HG02588 (cell line): ENCODE data around the gene UGT1A10.

ENCODE experiments used
- ATAC-seq: cut with Tn5 transposase; IDR thresholded peaks from one replicate; pipeline ENCODE4 v1.9.1; 2021; ENCODE audit warnings: mild to moderate bottlenecking, moderate library complexity; ENCODE audit not compliant: unreplicated experiment

Gene UGT1A10

DNA sequence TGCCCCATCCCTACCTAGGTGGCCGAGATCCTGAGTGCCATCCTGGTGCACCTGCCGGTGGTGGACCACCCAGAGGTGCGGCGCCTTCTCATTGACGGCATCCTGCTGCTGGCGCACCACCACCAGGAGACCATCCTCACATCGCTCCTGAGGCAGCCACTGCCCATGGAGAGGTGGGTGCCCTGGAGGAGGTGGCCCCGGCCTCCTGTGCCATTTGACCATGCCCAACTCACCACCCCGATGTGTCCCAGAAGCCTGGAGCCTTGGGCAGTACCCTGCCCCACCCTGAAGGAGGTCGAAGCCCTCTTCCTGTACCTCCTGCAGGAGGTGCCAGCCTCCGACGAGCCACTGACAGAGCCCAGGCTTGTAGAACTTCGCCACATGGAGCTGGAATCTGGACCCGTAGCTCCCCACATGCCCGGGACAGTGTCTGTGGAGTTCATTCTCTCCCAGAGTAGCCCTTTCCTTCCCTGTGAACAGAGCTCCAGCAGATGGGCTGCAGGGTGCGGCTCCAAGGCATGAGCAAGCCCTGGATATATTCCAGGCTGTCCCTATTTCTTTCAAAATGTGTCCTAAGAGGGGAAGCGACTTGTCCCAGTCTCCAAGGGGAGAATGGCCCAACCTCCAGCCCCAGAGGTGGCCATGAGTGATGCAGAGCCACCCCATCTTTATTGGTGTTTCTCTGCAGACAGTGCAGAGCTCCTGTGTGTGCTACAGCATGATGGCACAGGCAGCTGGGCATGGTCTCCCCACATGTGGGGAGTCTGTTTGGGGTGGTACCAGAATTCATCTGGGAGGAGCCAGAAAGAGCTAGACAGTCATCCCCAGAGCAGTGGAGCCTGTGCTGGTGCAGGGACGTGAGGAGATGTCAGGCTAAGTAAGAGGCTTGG is 183.9 kb downstream of the UGT1A10 start:
- no peak for ATAC-seq

DNA sequence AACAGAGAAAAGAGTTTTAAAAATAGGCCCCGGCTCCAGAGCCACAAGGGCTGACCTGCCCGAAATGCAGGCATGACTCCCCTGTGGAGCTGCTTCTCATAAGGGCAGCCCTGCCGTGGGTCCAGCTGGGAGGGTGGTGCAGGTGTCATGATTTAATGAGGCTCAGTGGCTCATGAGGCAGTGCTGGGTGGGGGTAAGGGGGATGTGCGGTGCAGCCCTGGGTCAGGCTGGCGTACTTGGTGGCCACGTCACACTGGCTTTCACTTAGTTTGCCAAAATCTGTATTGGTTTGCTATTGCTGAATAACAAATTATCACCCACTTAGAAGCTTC is 184.5 kb downstream of the UGT1A10 start:
- no peak for ATAC-seq

DNA sequence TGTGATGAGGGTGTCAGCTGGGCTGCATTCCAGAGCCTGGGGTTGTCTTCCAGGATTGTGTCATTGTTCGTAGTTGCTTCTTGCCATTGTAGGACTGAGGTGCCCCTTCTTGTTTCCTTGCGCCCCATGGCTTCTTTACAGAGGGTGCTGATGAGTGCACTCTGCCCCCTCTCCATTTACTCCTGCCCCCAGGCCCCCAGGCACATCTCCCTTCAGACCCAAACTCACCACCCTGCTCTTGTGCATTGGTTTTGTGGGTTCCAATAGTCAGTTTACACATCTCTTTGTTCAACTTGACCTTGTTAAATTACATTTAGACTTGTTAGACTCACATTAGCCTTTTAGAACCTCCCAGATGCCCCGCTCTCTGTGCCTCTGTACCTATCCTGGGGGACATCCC is 184.9 kb downstream of the UGT1A10 start:
- no peak for ATAC-seq

DNA sequence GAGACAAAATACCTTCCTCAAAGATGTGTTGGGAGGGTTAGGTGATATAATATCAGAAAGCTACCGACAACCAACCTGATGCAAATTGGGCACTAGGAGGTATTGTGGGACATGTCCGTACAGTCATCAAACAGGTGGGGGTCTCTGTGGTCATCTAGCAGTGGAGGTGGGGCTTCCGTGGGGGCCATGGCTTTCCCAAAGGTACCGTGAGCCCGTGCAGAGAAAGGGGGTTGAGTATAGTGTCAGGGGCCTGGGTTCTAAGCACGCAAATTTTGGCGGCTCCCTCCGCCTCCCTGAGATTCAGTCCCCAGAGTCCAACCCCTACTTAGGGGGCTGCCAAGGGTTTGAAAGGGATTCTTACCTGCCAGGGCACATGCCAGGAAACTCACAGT is 185.5 kb downstream of the UGT1A10 start:
- no peak for ATAC-seq

DNA sequence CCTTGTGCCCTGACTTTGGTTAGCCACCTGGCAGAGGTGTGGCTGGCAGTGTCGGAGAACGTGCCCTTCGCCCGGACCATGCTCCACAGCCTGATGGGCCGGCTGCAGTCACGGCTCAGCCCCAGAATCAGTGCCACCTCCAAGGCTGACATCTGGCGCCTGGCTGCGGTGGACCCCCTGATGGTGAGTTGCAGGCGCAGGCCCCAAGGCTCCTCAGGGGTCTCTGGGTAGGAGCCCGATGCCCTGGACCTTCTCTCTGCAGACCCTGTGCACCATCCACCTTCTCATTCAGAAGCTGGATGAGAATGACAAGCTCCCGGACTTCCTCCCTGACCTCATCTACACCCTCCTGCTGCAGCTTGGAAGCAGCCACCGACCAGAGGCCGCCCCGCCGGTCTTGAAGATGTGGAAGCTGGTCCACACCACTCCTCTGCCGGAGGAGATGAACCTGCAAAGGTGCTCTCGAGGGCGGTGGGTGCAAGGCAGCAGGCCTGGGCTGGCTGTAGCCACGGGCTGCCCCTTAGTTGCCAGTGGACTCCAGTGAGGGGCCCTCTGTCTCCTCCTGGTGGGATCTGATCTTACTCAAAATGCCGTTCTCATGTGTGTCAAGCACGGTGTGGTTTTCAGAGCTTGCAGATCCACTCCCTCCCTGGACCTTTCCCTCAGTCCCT is 186.0 kb downstream of the UGT1A10 start:
- ATAC-seq = no peak
